GM23338 (cell line): ENCODE measurements around the gene EVC2. TPM values are rescaled to one million over a fixed set of nuclear protein-coding genes. Genes with fewer than 3 reads are reported as not detected.

Experiments used
- ATAC-seq: fragments of 200-7000 bp; cut with Tn5 transposase; 3 replicates; pipeline ENCODE4 v1.9.1; 2020
- DNase-seq: peaks from one replicate; pipeline ENCODE4 v3.0.0-alpha.2; 2015; ENCODE audit warnings: low spot score
- H2AFZ ChIP-seq: fragments of 200-600 bp; sonication (generic); 2 replicates; pipeline ENCODE4 v1.8.0; 2016; ENCODE audit warnings: antibody characterized with exemption, mild to moderate bottlenecking, moderate library complexity
- H3F3A ChIP-seq: fragments of 200-600 bp; sonication (generic); replicated peaks from 2 replicates; pipeline ENCODE4 v1.8.0; 2017; ENCODE audit warnings: antibody characterized with exemption, mixed run types, low read depth
- H3K27ac ChIP-seq: fragments of 200-600 bp; sonication (generic); 2 replicates; pipeline ENCODE4 v1.6.1; 2016; ENCODE audit warnings: low read depth
- H3K27me3 ChIP-seq: fragments of 200-600 bp; sonication (generic); 2 replicates; pipeline ENCODE4 v1.8.0; 2016; ENCODE audit warnings: mild to moderate bottlenecking, mixed run types, moderate library complexity; ENCODE audit not compliant: insufficient read depth
- H3K36me3 ChIP-seq: fragments of 200-600 bp; sonication (generic); 2 replicates; pipeline ENCODE4 v1.8.0; 2016; ENCODE audit warnings: mild to moderate bottlenecking; ENCODE audit not compliant: insufficient read depth
- H3K4me1 ChIP-seq: fragments of 200-600 bp; sonication (generic); 2 replicates; pipeline ENCODE4 v1.8.0; 2016; ENCODE audit warnings: mild to moderate bottlenecking, moderate library complexity; ENCODE audit not compliant: insufficient read depth
- H3K4me2 ChIP-seq: fragments of 200-600 bp; sonication (generic); 2 replicates; pipeline ENCODE4 v1.7.1; 2017; ENCODE audit warnings: mixed run types
- H3K4me3 ChIP-seq: fragments of 200-600 bp; sonication (generic); 2 replicates; pipeline ENCODE4 v1.6.1; 2016; ENCODE audit warnings: mixed run types
- H3K79me2 ChIP-seq: fragments of 200-600 bp; sonication (generic); replicated peaks from 2 replicates; pipeline ENCODE4 v1.8.0; 2017; ENCODE audit warnings: mild to moderate bottlenecking; ENCODE audit not compliant: insufficient read depth
- H3K9me2 ChIP-seq: fragments of 200-600 bp; sonication (generic); 2 replicates; pipeline ENCODE4 v1.8.0; 2017; ENCODE audit not compliant: insufficient read depth
- H4K20me1 ChIP-seq: fragments of 200-600 bp; sonication (generic); replicated peaks from 2 replicates; pipeline ENCODE4 v1.8.0; 2017; ENCODE audit warnings: mild to moderate bottlenecking; ENCODE audit not compliant: insufficient read depth
- H3K27ac Mint-ChIP-seq: 2 replicates; pipeline ENCODE4 v1.8.0; 2020; ENCODE audit warnings: inconsistent platforms, mild to moderate bottlenecking, moderate library complexity, mixed read lengths
- H3K27me3 Mint-ChIP-seq: 3 replicates; pipeline ENCODE4 v1.8.0; 2022; ENCODE audit warnings: low read depth, mild to moderate bottlenecking, moderate library complexity, mixed read lengths, inconsistent platforms; ENCODE audit not compliant: insufficient read depth, poor library complexity
- H3K36me3 Mint-ChIP-seq: 3 replicates; pipeline ENCODE4 v1.8.0; 2021; ENCODE audit warnings: low read depth, mild to moderate bottlenecking, inconsistent platforms, moderate library complexity, mixed read lengths
- H3K4me1 Mint-ChIP-seq: 3 replicates; pipeline ENCODE4 v1.8.0; 2020; ENCODE audit warnings: mild to moderate bottlenecking, inconsistent platforms, mixed read lengths
- H3K4me3 Mint-ChIP-seq: 3 replicates; pipeline ENCODE4 v1.8.0; 2021; ENCODE audit warnings: moderate library complexity, mild to moderate bottlenecking, inconsistent platforms, mixed read lengths
- H3K9me3 Mint-ChIP-seq: 3 replicates; pipeline ENCODE4 v1.8.0; 2020; ENCODE audit warnings: moderate library complexity, mild to moderate bottlenecking, inconsistent platforms, mixed read lengths
- CREB1 ChIP-seq: fragments of 250-450 bp; sonication (Bioruptor Pico); IDR thresholded peaks from 2 replicates; pipeline ENCODE4 v1.5.0; 2020; ENCODE audit warnings: low read depth, mild to moderate bottlenecking, moderate library complexity
- EZH2 ChIP-seq: fragments of 200-600 bp; sonication (generic); IDR thresholded peaks from one replicate; pipeline ENCODE4 v1.8.0; 2017; ENCODE audit warnings: antibody characterized with exemption, mild to moderate bottlenecking, low read depth; ENCODE audit not compliant: unreplicated experiment
- EZH2phosphoT487 ChIP-seq: fragments of 200-600 bp; sonication (generic); IDR thresholded peaks from one replicate; pipeline ENCODE4 v1.8.1; 2018; ENCODE audit warnings: antibody characterized with exemption; ENCODE audit not compliant: unreplicated experiment
- JUNB ChIP-seq: IDR thresholded peaks from one replicate; pipeline ENCODE4 v1.6.1; 2016; ENCODE audit warnings: antibody characterized with exemption; ENCODE audit not compliant: unreplicated experiment
- NANOG ChIP-seq: IDR thresholded peaks from 2 replicates; pipeline ENCODE4 v1.6.1; 2016; ENCODE audit warnings: antibody characterized with exemption, borderline replicate concordance
- POLR2AphosphoS5 ChIP-seq: IDR thresholded peaks from 2 replicates; pipeline ENCODE4 v1.6.1; 2016; ENCODE audit warnings: antibody characterized with exemption, low read depth
- REST ChIP-seq: IDR thresholded peaks from one replicate; pipeline ENCODE4 v1.6.1; 2018; ENCODE audit warnings: antibody characterized with exemption; ENCODE audit not compliant: unreplicated experiment
- STAT1 ChIP-seq: IDR thresholded peaks from one replicate; pipeline ENCODE4 v1.6.1; 2016; ENCODE audit warnings: antibody characterized with exemption; ENCODE audit not compliant: unreplicated experiment
- ZNF114 ChIP-seq: fragments of 250-450 bp; sonication (Bioruptor Pico); IDR thresholded peaks from 2 replicates; pipeline ENCODE4 v1.5.0; 2020; ENCODE audit warnings: mild to moderate bottlenecking, moderate library complexity
- ZNF331 ChIP-seq: fragments of 250-450 bp; sonication (Bioruptor Pico); IDR thresholded peaks from 2 replicates; pipeline ENCODE4 v1.5.0; 2020; ENCODE audit warnings: low read depth, mild to moderate bottlenecking, moderate library complexity
- polyA plus RNA-seq: library from polyadenylated mRNA; unstranded; fragments of >200 nt; fragmentation: Nextera tagmentation; extraction: Ambion mirVana; gene quantifications from 2 replicates; pipeline ENCODE4 v1.2.1, GENCODE V29; 2016
- total RNA-seq: library from RNA; depleted of rRNA; stranded (reverse); fragments of >200 nt; shearing (Covaris generic); gene quantifications from 2 replicates; pipeline ENCODE4 v1.2.3, GENCODE V29; 2014
- TF ChIP-seq, protein P1 (sequence below), 2 experiments: fragments of 200-600 bp in 1 of 2; sonication (generic) in 1 of 2; conservative IDR thresholded peaks; 2 replicates each; pipeline versions ENCODE4 v1.5.1 to v1.6.1; 2016 to 2017; ENCODE audit warnings: antibody characterized with exemption in 2 of 2, low read depth in 2 of 2, mild to moderate bottlenecking in 2 of 2, moderate library complexity in 1 of 2
- TF ChIP-seq, protein P2 (sequence below): fragments of 250-450 bp; sonication (Bioruptor Pico); IDR thresholded peaks from 2 replicates; pipeline ENCODE4 v1.5.0; 2020; ENCODE audit warnings: mild to moderate bottlenecking, moderate library complexity
- TF ChIP-seq, protein P3 (sequence below): IDR thresholded peaks from 2 replicates; pipeline ENCODE4 v1.6.1; 2016; ENCODE audit warnings: antibody characterized with exemption

The EVC2 gene
- total and polyA plus RNA-seq, 2 experiments from 2014 or later: 3.4 to 11.5 TPM

- DNase-seq: no peak
- no peak overlapping the region for H3K27ac Mint-ChIP-seq
Observed at GRCh38 chr4:5547651-5548249, 160.6 kb downstream of the EVC2 start.

More at GRCh38 chr4:5547651-5548249, 160.6 kb downstream of the EVC2 start:
- H3K27me3 Mint-ChIP-seq: peaks cover 4% of the 10 kb centered on the region
- Histone ChIP-seq H4K20me1 (no peaks in the 10 kb centered on the region), H3K27ac (no peak overlapping the region), H3K36me3 (peaks cover 3% of the 10 kb centered on the region), H3K4me2 (no peak overlapping the region), H3K4me1 (no peaks in the 10 kb centered on the region), H3K79me2 (no peaks in the 10 kb centered on the region), H3K4me3 (no peak overlapping the region), H2AFZ (no peak overlapping the region), H3K9me2 (no peaks in the 10 kb centered on the region), H3F3A (no peaks in the 10 kb centered on the region), H3K27me3 (no peaks in the 10 kb centered on the region)
- ATAC-seq: no peak
- no peaks in the 10 kb centered on the region; the same call in 2 of the 3 replicates for H3K4me1 Mint-ChIP-seq
- H3K4me3 Mint-ChIP-seq: no peak overlapping the region
- no peak for TF ChIP-seq REST
- TF ChIP-seq, protein P1, sequence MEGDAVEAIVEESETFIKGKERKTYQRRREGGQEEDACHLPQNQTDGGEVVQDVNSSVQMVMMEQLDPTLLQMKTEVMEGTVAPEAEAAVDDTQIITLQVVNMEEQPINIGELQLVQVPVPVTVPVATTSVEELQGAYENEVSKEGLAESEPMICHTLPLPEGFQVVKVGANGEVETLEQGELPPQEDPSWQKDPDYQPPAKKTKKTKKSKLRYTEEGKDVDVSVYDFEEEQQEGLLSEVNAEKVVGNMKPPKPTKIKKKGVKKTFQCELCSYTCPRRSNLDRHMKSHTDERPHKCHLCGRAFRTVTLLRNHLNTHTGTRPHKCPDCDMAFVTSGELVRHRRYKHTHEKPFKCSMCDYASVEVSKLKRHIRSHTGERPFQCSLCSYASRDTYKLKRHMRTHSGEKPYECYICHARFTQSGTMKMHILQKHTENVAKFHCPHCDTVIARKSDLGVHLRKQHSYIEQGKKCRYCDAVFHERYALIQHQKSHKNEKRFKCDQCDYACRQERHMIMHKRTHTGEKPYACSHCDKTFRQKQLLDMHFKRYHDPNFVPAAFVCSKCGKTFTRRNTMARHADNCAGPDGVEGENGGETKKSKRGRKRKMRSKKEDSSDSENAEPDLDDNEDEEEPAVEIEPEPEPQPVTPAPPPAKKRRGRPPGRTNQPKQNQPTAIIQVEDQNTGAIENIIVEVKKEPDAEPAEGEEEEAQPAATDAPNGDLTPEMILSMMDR (conservative IDR thresholded peaks at IDR 0.05; ENCODE audit: low read depth in 2 of 2): no peak
- no peak for TF ChIP-seq ZNF331 (CRISPR knock-in tag)
- TF ChIP-seq, protein P2, sequence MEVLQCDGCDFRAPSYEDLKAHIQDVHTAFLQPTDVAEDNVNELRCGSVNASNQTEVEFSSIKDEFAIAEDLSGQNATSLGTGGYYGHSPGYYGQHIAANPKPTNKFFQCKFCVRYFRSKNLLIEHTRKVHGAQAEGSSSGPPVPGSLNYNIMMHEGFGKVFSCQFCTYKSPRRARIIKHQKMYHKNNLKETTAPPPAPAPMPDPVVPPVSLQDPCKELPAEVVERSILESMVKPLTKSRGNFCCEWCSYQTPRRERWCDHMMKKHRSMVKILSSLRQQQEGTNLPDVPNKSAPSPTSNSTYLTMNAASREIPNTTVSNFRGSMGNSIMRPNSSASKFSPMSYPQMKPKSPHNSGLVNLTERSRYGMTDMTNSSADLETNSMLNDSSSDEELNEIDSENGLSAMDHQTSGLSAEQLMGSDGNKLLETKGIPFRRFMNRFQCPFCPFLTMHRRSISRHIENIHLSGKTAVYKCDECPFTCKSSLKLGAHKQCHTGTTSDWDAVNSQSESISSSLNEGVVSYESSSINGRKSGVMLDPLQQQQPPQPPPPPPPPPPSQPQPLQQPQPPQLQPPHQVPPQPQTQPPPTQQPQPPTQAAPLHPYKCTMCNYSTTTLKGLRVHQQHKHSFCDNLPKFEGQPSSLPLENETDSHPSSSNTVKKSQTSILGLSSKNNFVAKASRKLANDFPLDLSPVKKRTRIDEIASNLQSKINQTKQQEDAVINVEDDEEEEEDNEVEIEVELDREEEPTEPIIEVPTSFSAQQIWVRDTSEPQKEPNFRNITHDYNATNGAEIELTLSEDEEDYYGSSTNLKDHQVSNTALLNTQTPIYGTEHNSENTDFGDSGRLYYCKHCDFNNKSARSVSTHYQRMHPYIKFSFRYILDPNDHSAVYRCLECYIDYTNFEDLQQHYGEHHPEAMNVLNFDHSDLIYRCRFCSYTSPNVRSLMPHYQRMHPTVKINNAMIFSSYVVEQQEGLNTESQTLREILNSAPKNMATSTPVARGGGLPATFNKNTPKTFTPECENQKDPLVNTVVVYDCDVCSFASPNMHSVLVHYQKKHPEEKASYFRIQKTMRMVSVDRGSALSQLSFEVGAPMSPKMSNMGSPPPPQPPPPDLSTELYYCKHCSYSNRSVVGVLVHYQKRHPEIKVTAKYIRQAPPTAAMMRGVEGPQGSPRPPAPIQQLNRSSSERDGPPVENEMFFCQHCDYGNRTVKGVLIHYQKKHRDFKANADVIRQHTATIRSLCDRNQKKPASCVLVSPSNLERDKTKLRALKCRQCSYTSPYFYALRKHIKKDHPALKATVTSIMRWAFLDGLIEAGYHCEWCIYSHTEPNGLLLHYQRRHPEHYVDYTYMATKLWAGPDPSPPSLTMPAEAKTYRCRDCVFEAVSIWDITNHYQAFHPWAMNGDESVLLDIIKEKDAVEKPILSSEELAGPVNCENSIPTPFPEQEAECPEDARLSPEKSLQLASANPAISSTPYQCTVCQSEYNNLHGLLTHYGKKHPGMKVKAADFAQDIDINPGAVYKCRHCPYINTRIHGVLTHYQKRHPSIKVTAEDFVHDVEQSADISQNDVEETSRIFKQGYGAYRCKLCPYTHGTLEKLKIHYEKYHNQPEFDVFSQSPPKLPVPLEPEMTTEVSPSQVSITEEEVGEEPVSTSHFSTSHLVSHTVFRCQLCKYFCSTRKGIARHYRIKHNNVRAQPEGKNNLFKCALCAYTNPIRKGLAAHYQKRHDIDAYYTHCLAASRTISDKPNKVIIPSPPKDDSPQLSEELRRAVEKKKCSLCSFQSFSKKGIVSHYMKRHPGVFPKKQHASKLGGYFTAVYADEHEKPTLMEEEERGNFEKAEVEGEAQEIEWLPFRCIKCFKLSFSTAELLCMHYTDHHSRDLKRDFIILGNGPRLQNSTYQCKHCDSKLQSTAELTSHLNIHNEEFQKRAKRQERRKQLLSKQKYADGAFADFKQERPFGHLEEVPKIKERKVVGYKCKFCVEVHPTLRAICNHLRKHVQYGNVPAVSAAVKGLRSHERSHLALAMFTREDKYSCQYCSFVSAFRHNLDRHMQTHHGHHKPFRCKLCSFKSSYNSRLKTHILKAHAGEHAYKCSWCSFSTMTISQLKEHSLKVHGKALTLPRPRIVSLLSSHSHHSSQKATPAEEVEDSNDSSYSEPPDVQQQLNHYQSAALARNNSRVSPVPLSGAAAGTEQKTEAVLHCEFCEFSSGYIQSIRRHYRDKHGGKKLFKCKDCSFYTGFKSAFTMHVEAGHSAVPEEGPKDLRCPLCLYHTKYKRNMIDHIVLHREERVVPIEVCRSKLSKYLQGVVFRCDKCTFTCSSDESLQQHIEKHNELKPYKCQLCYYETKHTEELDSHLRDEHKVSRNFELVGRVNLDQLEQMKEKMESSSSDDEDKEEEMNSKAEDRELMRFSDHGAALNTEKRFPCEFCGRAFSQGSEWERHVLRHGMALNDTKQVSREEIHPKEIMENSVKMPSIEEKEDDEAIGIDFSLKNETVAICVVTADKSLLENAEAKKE (CRISPR knock-in tag): no peak
- no peak for TF ChIP-seq CREB1
- no peak for TF ChIP-seq EZH2phosphoT487
- no peak for TF ChIP-seq STAT1
- no peak for TF ChIP-seq JUNB
- TF ChIP-seq POLR2AphosphoS5: no peak
- TF ChIP-seq, protein P3, sequence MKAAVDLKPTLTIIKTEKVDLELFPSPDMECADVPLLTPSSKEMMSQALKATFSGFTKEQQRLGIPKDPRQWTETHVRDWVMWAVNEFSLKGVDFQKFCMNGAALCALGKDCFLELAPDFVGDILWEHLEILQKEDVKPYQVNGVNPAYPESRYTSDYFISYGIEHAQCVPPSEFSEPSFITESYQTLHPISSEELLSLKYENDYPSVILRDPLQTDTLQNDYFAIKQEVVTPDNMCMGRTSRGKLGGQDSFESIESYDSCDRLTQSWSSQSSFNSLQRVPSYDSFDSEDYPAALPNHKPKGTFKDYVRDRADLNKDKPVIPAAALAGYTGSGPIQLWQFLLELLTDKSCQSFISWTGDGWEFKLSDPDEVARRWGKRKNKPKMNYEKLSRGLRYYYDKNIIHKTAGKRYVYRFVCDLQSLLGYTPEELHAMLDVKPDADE: no peak
- TF ChIP-seq EZH2: no peak
- no peak for TF ChIP-seq NANOG
- no peak for TF ChIP-seq ZNF114 (CRISPR knock-in tag)
- H3K36me3 Mint-ChIP-seq: peaks cover 29% of the 10 kb centered on the region
- H3K9me3 Mint-ChIP-seq: peaks cover 37% of the 10 kb centered on the region
